Parathyroid adenoma (tissue), 2 donors: ENCODE data around the gene BCAT1.

Source experiments
- H2AFZ ChIP-seq: fragments of 300-600 bp; sonication (generic); one replicate; pipeline ENCODE4 v1.7.0; 2017; ENCODE audit warnings: antibody characterized with exemption, mild to moderate bottlenecking
- H3K27ac ChIP-seq: fragments of 300-600 bp; sonication (generic); one replicate; pipeline ENCODE4 v1.7.0; 2017
- H3K27me3 ChIP-seq: fragments of 300-600 bp; sonication (generic); one replicate; pipeline ENCODE4 v1.7.0; 2017; ENCODE audit warnings: low read length; ENCODE audit not compliant: control insufficient read depth, insufficient read depth
- H3K36me3 ChIP-seq: fragments of 300-600 bp; sonication (generic); one replicate; pipeline ENCODE4 v1.7.0; 2017; ENCODE audit warnings: low read length; ENCODE audit not compliant: control insufficient read depth, insufficient read depth
- H3K4me1 ChIP-seq: fragments of 300-600 bp; sonication (generic); one replicate; pipeline ENCODE4 v1.7.0; 2017; ENCODE audit warnings: control low read depth
- H3K4me2 ChIP-seq: fragments of 300-600 bp; sonication (generic); one replicate; pipeline ENCODE4 v1.7.0; 2017; ENCODE audit warnings: low read length
- H3K4me3 ChIP-seq: fragments of 300-600 bp; sonication (generic); one replicate; pipeline ENCODE4 v1.7.0; 2017; ENCODE audit warnings: low read depth, low read length
- H3K79me2 ChIP-seq: fragments of 300-600 bp; sonication (generic); one replicate; pipeline ENCODE4 v1.7.0; 2017; ENCODE audit warnings: control low read depth
- H3K9ac ChIP-seq: fragments of 300-600 bp; sonication (generic); one replicate; pipeline ENCODE4 v1.7.0; 2017; ENCODE audit warnings: mild to moderate bottlenecking
- H3K9me3 ChIP-seq: fragments of 300-600 bp; sonication (generic); one replicate; pipeline ENCODE4 v1.7.0; 2017; ENCODE audit warnings: low read length; ENCODE audit not compliant: control insufficient read depth
- CTCF ChIP-seq: fragments of 300-600 bp; sonication (generic); IDR thresholded peaks from one replicate; pipeline ENCODE4 v1.7.0; 2017; ENCODE audit warnings: antibody characterized with exemption, mild to moderate bottlenecking
- donor health status: primary hyperparathyroidism.

Gene BCAT1

GRCh38 chr12:24899503-24900075 is 49.3 kb downstream of the BCAT1 start:
- Histone ChIP-seq H3K9ac (no peak overlapping the region), H3K4me2 (no peak overlapping the region), H2AFZ (no peak overlapping the region), H3K9me3 (no peaks in the 10 kb centered on the region), H3K27me3 (no peaks in the 10 kb centered on the region), H3K4me1 (no peaks in the 10 kb centered on the region), H3K36me3 (no peaks in the 10 kb centered on the region), H3K4me3 (no peak overlapping the region), H3K27ac (no peak overlapping the region), H3K79me2 (no peaks in the 10 kb centered on the region)
- no peak for TF ChIP-seq CTCF

GRCh38 chr12:24898606-24899005 is 50.3 kb downstream of the BCAT1 start:
- Histone ChIP-seq H3K36me3 (no peaks in the 10 kb centered on the region), H3K4me2 (no peak overlapping the region), H3K9me3 (no peaks in the 10 kb centered on the region), H2AFZ (no peak overlapping the region), H3K27ac (no peak overlapping the region), H3K9ac (no peak overlapping the region), H3K79me2 (no peaks in the 10 kb centered on the region), H3K4me3 (no peak overlapping the region), H3K4me1 (no peaks in the 10 kb centered on the region), H3K27me3 (no peaks in the 10 kb centered on the region)
- no peak for TF ChIP-seq CTCF

- H3K9ac ChIP-seq = no peak overlapping the region
- H3K4me3 ChIP-seq = no peak overlapping the region
- H3K27ac ChIP-seq = no peak overlapping the region
- no peaks in the 10 kb centered on the region for H3K36me3 ChIP-seq
- no peaks in the 10 kb centered on the region for H3K9me3 ChIP-seq
- H3K79me2 ChIP-seq = no peaks in the 10 kb centered on the region
- no peak for TF ChIP-seq CTCF
- H3K27me3 ChIP-seq = no peaks in the 10 kb centered on the region
- H3K4me1 ChIP-seq = no peaks in the 10 kb centered on the region
- no peak overlapping the region for H3K4me2 ChIP-seq
- H2AFZ ChIP-seq = no peak overlapping the region
These were observed 50.7 kb downstream of the BCAT1 start for GRCh38 chr12:24898185-24898584.

- Histone ChIP-seq H3K4me3 (no peak overlapping the region), H3K9ac (no peak overlapping the region), H3K79me2 (no peaks in the 10 kb centered on the region), H2AFZ (no peak overlapping the region), H3K9me3 (no peaks in the 10 kb centered on the region), H3K36me3 (no peaks in the 10 kb centered on the region), H3K27ac (no peak overlapping the region), H3K4me1 (no peaks in the 10 kb centered on the region), H3K27me3 (no peaks in the 10 kb centered on the region), H3K4me2 (no peak overlapping the region)
- no peak for TF ChIP-seq CTCF
These were observed 52.7 kb downstream of the BCAT1 start for GRCh38 chr12:24896171-24896570.

GRCh38 chr12:24895612-24896011 is 53.3 kb downstream of the BCAT1 start:
- Histone ChIP-seq H3K4me1 (no peaks in the 10 kb centered on the region), H3K9me3 (no peaks in the 10 kb centered on the region), H3K79me2 (no peaks in the 10 kb centered on the region), H2AFZ (no peak overlapping the region), H3K27ac (no peak overlapping the region), H3K9ac (no peak overlapping the region), H3K36me3 (no peaks in the 10 kb centered on the region), H3K4me2 (no peak overlapping the region), H3K27me3 (no peaks in the 10 kb centered on the region), H3K4me3 (no peak overlapping the region)
- TF ChIP-seq CTCF = no peak
